PC-3 (cell line): ENCODE data around the gene RFXAP.

Experiments used
- CTCF ChIP-seq: fragments of 300-600 bp; sonication (generic); conservative IDR thresholded peaks from 2 replicates; pipeline ENCODE4 v1.5.1; 2017; ENCODE audit warnings: antibody characterized with exemption, low read depth, mild to moderate bottlenecking, low read length
- EZH2 ChIP-seq: fragments of 300-600 bp; sonication (generic); IDR thresholded peaks from one replicate; pipeline ENCODE4 v1.6.1; 2017; ENCODE audit warnings: antibody characterized with exemption, mild to moderate bottlenecking, low read length; ENCODE audit not compliant: unreplicated experiment
- EZH2phosphoT487 ChIP-seq: fragments of 300-600 bp; sonication (generic); IDR thresholded peaks from 2 replicates; pipeline ENCODE4 v1.6.1; 2018; ENCODE audit warnings: mild to moderate bottlenecking, antibody characterized with exemption, low read length, borderline replicate concordance

- no peak for TF ChIP-seq EZH2
- no peak for TF ChIP-seq CTCF
- no peak for TF ChIP-seq EZH2phosphoT487
Observed at GRCh38 chr13:36862722-36863121, 43.7 kb downstream of the RFXAP start.
